Neural cell (in vitro differentiated cells): ENCODE measurements around the gene GTF2A1. TPM values are rescaled to one million over a fixed set of nuclear protein-coding genes. Genes with fewer than 3 reads are reported as not detected.

Source experiments
- H2AFZ ChIP-seq: fragments of 200-600, 300-800 bp; sonication (generic), shearing (Covaris generic); 2 replicates; pipeline ENCODE4 v1.6.0; 2014; ENCODE audit warnings: low read depth, mild to moderate bottlenecking, antibody characterized with exemption, low read length, moderate library complexity
- H3F3A ChIP-seq: fragments of 200-600 bp; shearing (Covaris generic); 2 replicates; pipeline ENCODE4 v1.6.1; 2016; ENCODE audit warnings: mild to moderate bottlenecking, moderate library complexity, mixed read lengths, antibody characterized with exemption, low read length; ENCODE audit not compliant: insufficient read depth, poor library complexity, severe bottlenecking
- H3K27ac ChIP-seq: fragments of 200-600, 300-800 bp; sonication (generic), shearing (Covaris generic); 2 replicates; pipeline ENCODE4 v1.5.1; 2014; ENCODE audit warnings: mild to moderate bottlenecking, low read length, moderate library complexity
- H3K27me3 ChIP-seq: fragments of 300-800, 200-600 bp; sonication (generic), shearing (Covaris generic); 2 replicates; pipeline ENCODE4 v1.6.0; 2014; ENCODE audit warnings: mild to moderate bottlenecking, low read depth, low read length, moderate library complexity; ENCODE audit not compliant: insufficient read depth
- H3K36me3 ChIP-seq: fragments of 300-800, 200-600 bp; sonication (generic), shearing (Covaris generic); 2 replicates; pipeline ENCODE4 v1.5.1; 2014; ENCODE audit warnings: mild to moderate bottlenecking, antibody characterized with exemption, low read length, moderate library complexity; ENCODE audit not compliant: insufficient read depth
- H3K4me2 ChIP-seq: fragments of 300-800, 200-600 bp; sonication (generic), shearing (Covaris generic); 2 replicates; pipeline ENCODE4 v1.6.0; 2014; ENCODE audit warnings: mild to moderate bottlenecking, low read length
- H3K4me3 ChIP-seq: fragments of 300-800, 200-600 bp; sonication (generic), shearing (Covaris generic); 2 replicates; pipeline ENCODE4 v1.5.1; 2014; ENCODE audit warnings: mild to moderate bottlenecking, low read length, moderate library complexity
- H3K79me2 ChIP-seq: fragments of 200-600 bp; shearing (Covaris generic); replicated peaks from 2 replicates; pipeline ENCODE4 v1.6.0; 2014; ENCODE audit warnings: mild to moderate bottlenecking, low read length, moderate library complexity; ENCODE audit not compliant: insufficient read depth
- H3K9ac ChIP-seq: fragments of 300-800, 200-600 bp; sonication (generic), shearing (Covaris generic); 2 replicates; pipeline ENCODE4 v1.6.1; 2016; ENCODE audit warnings: mild to moderate bottlenecking, low read length, mixed read lengths
- H3K9me2 ChIP-seq: fragments of 200-600 bp; shearing (Covaris generic); 2 replicates; pipeline ENCODE4 v1.6.1; 2016; ENCODE audit warnings: mild to moderate bottlenecking, low read length, mixed read lengths; ENCODE audit not compliant: insufficient read depth
- H3K9me3 ChIP-seq: fragments of 200-600, 300-800 bp; sonication (generic), shearing (Covaris generic); 2 replicates; pipeline ENCODE4 v1.6.1; 2016; ENCODE audit warnings: mild to moderate bottlenecking, mixed run types, low read length, moderate library complexity, mixed read lengths
- H4K20me1 ChIP-seq: fragments of 200-600 bp; shearing (Covaris generic); 2 replicates; pipeline ENCODE4 v1.6.1; 2016; ENCODE audit warnings: mild to moderate bottlenecking, mixed run types; ENCODE audit not compliant: insufficient read depth
- EP300 ChIP-seq: fragments of 450-650 bp; conservative IDR thresholded peaks from 2 replicates; pipeline ENCODE4 v1.6.1; 2014; ENCODE audit warnings: antibody characterized with exemption, mild to moderate bottlenecking, moderate library complexity; ENCODE audit not compliant: poor library complexity, severe bottlenecking
- EZH2 ChIP-seq: fragments of 200-600, 300-800 bp; shearing (Covaris generic), sonication (generic); IDR thresholded peaks from 2 replicates; pipeline ENCODE4 v1.6.1; 2014; ENCODE audit warnings: antibody characterized with exemption, low read length, borderline replicate concordance, mild to moderate bottlenecking; ENCODE audit not compliant: insufficient read depth, poor library complexity, severe bottlenecking
- MXI1 ChIP-seq: fragments of 450-650 bp; conservative IDR thresholded peaks from 2 replicates; pipeline ENCODE4 v1.6.1; 2014; ENCODE audit warnings: antibody characterized with exemption, mild to moderate bottlenecking; ENCODE audit not compliant: poor library complexity, severe bottlenecking
- POLR2AphosphoS5 ChIP-seq: IDR thresholded peaks from 2 replicates; pipeline ENCODE4 v1.6.1; 2012
- RAD21 ChIP-seq: fragments of 450-650 bp; conservative IDR thresholded peaks from 2 replicates; pipeline ENCODE4 v1.6.1; 2014; ENCODE audit warnings: antibody characterized with exemption, mild to moderate bottlenecking, moderate library complexity
- SMC3 ChIP-seq: fragments of 450-650 bp; conservative IDR thresholded peaks from 2 replicates; pipeline ENCODE4 v1.6.1; 2014; ENCODE audit warnings: antibody characterized with exemption, mild to moderate bottlenecking, moderate library complexity; ENCODE audit not compliant: poor library complexity
- TAF1 ChIP-seq: IDR thresholded peaks from 2 replicates; pipeline ENCODE4 v1.6.1; 2012; ENCODE audit warnings: low read depth
- polyA plus RNA-seq: library from polyadenylated mRNA; depleted of rRNA; stranded (reverse); fragments of >200 nt; gene quantifications from 2 replicates; pipeline ENCODE4 v1.2.3, GENCODE V29; 2014
- TF ChIP-seq, protein P1 (sequence below): IDR thresholded peaks from 2 replicates; pipeline ENCODE4 v1.6.1; 2012; ENCODE audit warnings: borderline replicate concordance
- TF ChIP-seq, protein P2 (sequence below): fragments of 450-650 bp; IDR thresholded peaks from 2 replicates; pipeline ENCODE4 v1.5.1; 2014; ENCODE audit warnings: antibody characterized with exemption, mild to moderate bottlenecking, moderate library complexity; ENCODE audit not compliant: poor library complexity, severe bottlenecking

GTF2A1 gene
- polyA plus RNA-seq, 1 donor from 2014 or later, result 37.3 TPM

DNA sequence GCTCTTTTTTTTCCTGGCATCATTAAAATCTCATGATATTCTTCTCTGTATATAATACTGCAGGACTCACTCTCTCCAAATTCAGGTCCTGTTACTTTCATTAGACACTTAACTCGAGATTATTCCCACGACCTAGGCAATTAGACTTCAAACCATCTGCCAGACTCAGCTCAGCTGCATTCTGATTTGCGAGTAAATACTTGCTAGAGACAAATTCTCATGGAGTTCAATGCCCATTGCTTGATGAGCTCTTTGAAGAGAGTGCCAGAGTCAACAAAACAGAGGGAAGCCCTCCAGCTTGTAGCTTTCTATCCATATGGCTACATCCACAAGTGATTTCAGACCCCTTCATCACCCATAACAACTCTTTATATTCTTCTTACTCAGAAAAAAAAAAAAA is 88.3 kb downstream of the GTF2A1 start:
- H3K4me2 ChIP-seq, result no peak overlapping the region
- H4K20me1 ChIP-seq, result no peaks in the 10 kb centered on the region
- H3K9me3 ChIP-seq, result no peaks in the 10 kb centered on the region
- no peaks in the 10 kb centered on the region for H3K79me2 ChIP-seq
- H3F3A ChIP-seq, result no peaks in the 10 kb centered on the region
- H3K27me3 ChIP-seq, result no peaks in the 10 kb centered on the region
- no peaks in the 10 kb centered on the region for H3K36me3 ChIP-seq
- no peaks in the 10 kb centered on the region for H3K9me2 ChIP-seq
- H3K4me3 ChIP-seq, result no peak overlapping the region
- H2AFZ ChIP-seq, result no peak overlapping the region
- TF ChIP-seq RAD21 (no peak), MXI1 (no peak), POLR2AphosphoS5 (no peak), EZH2 (no peak), SMC3 (no peak), EP300 (no peak), TAF1 (no peak)
- TF ChIP-seq, protein P1, sequence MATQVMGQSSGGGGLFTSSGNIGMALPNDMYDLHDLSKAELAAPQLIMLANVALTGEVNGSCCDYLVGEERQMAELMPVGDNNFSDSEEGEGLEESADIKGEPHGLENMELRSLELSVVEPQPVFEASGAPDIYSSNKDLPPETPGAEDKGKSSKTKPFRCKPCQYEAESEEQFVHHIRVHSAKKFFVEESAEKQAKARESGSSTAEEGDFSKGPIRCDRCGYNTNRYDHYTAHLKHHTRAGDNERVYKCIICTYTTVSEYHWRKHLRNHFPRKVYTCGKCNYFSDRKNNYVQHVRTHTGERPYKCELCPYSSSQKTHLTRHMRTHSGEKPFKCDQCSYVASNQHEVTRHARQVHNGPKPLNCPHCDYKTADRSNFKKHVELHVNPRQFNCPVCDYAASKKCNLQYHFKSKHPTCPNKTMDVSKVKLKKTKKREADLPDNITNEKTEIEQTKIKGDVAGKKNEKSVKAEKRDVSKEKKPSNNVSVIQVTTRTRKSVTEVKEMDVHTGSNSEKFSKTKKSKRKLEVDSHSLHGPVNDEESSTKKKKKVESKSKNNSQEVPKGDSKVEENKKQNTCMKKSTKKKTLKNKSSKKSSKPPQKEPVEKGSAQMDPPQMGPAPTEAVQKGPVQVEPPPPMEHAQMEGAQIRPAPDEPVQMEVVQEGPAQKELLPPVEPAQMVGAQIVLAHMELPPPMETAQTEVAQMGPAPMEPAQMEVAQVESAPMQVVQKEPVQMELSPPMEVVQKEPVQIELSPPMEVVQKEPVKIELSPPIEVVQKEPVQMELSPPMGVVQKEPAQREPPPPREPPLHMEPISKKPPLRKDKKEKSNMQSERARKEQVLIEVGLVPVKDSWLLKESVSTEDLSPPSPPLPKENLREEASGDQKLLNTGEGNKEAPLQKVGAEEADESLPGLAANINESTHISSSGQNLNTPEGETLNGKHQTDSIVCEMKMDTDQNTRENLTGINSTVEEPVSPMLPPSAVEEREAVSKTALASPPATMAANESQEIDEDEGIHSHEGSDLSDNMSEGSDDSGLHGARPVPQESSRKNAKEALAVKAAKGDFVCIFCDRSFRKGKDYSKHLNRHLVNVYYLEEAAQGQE, result no peak
- TF ChIP-seq, protein P2, sequence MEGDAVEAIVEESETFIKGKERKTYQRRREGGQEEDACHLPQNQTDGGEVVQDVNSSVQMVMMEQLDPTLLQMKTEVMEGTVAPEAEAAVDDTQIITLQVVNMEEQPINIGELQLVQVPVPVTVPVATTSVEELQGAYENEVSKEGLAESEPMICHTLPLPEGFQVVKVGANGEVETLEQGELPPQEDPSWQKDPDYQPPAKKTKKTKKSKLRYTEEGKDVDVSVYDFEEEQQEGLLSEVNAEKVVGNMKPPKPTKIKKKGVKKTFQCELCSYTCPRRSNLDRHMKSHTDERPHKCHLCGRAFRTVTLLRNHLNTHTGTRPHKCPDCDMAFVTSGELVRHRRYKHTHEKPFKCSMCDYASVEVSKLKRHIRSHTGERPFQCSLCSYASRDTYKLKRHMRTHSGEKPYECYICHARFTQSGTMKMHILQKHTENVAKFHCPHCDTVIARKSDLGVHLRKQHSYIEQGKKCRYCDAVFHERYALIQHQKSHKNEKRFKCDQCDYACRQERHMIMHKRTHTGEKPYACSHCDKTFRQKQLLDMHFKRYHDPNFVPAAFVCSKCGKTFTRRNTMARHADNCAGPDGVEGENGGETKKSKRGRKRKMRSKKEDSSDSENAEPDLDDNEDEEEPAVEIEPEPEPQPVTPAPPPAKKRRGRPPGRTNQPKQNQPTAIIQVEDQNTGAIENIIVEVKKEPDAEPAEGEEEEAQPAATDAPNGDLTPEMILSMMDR, result no peak
- no peak overlapping the region for H3K27ac ChIP-seq
- no peak overlapping the region for H3K9ac ChIP-seq

DNA sequence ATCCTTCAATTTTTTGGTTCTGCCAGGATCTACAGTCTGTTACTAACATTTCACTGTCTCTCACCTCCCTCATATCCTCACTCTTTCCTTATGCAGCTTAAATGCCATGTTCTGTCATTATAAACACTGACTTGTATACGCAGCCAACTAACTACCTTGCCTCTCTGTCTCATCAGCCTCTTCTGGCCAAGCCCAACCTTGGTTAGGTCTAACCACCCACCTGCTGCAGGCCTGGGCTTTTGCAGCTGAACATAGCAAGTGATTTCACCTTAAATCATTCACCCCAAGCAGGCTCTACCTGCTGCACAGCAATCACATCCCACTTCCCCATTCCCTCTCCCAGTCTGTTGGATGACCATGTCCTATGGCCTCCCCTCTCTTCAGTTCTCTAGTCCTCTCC is 91.5 kb downstream of the GTF2A1 start:
- H2AFZ ChIP-seq, result no peak overlapping the region
- H3K9me3 ChIP-seq, result peaks cover 3% of the 10 kb centered on the region
- no peaks in the 10 kb centered on the region for H3K27me3 ChIP-seq
- no peak overlapping the region for H3K4me2 ChIP-seq
- no peak overlapping the region for H3K27ac ChIP-seq
- no peak overlapping the region for H3K9ac ChIP-seq
- H3K9me2 ChIP-seq, result no peaks in the 10 kb centered on the region
- no peaks in the 10 kb centered on the region for H4K20me1 ChIP-seq
- TF ChIP-seq POLR2AphosphoS5 (no peak), RAD21 (no peak), SMC3 (no peak), EP300 (no peak), TAF1 (no peak), MXI1 (no peak), EZH2 (no peak)
- TF ChIP-seq, protein P1, result no peak
- TF ChIP-seq, protein P2, result no peak
- H3K4me3 ChIP-seq, result no peak overlapping the region
- H3K79me2 ChIP-seq, result no peaks in the 10 kb centered on the region
- H3K36me3 ChIP-seq, result no peaks in the 10 kb centered on the region
- no peaks in the 10 kb centered on the region for H3F3A ChIP-seq
